IPS-20b (cell line): ENCODE results near the gene TELO2.
A peak's percentile ranks its signal among the peaks of the same experiment; 100 is the strongest.

Experiments
- H3K27ac ChIP-seq: one replicate; pipeline ENCODE4 v1.5.1; 2013; ENCODE audit warnings: low read length
- H3K27me3 ChIP-seq: 2 replicates; pipeline ENCODE4 v1.6.1; 2013; ENCODE audit warnings: mild to moderate bottlenecking, low read length, inconsistent platforms; ENCODE audit not compliant: insufficient read depth
- H3K36me3 ChIP-seq: 2 replicates; pipeline ENCODE4 v1.6.1; 2013; ENCODE audit warnings: low read depth, mild to moderate bottlenecking, inconsistent platforms, low read length, moderate library complexity; ENCODE audit not compliant: insufficient read depth
- H3K4me1 ChIP-seq: 2 replicates; pipeline ENCODE4 v1.6.1; 2013; ENCODE audit warnings: mild to moderate bottlenecking, control low read depth, inconsistent platforms, low read length, moderate library complexity; ENCODE audit not compliant: insufficient read depth
- H3K4me3 ChIP-seq: 2 replicates; pipeline ENCODE4 v1.5.1; 2013; ENCODE audit warnings: mild to moderate bottlenecking, low read length, inconsistent platforms
- H3K9ac ChIP-seq: 2 replicates; pipeline ENCODE4 v1.6.1; 2013; ENCODE audit warnings: low read depth, mild to moderate bottlenecking, inconsistent platforms, low read length, moderate library complexity
- H3K9me3 ChIP-seq: 2 replicates; pipeline ENCODE4 v1.6.1; 2013; ENCODE audit warnings: mild to moderate bottlenecking, low read depth, low read length, inconsistent platforms; ENCODE audit not compliant: insufficient read depth

Gene TELO2

DNA sequence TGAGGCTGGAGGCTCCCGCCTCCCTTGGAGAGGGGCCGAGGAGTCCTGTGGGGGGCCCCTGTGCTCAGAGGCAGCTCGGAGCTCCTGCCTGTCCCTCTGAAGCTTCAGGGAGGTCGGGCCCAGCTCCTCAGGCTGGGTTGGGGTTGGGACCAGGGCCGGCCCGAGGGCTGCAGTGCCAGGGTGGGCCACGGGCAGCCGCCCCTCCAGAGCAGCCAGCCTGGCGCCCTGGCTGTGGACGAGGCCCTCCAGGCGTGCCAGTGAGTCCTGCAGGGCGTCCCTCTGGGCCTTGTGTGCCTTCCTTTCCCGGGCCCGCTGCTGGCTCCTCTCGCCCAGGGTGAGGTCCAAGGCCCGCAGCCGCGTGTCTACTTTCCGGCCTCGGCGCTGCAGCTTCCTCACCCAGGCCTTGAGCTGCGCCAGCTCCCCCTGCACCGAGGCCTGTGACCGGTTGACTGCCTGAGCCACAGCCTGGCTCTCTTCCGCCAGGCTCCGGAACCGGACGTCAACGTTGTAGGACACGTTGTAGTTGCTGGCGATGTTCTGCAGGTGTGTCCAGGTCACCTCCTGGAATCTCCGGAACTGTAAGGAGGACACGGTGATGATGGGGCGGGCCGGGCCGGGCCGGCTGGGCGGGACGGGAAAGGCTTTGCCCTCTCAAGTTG is 5.6 kb upstream of the TELO2 start:
- Histone ChIP-seq H3K9ac (no peak overlapping the region), H3K4me3 (no peak overlapping the region), H3K4me1 (peaks cover under 1% of the 10 kb centered on the region; the same call in 1 of the 2 replicates)

DNA sequence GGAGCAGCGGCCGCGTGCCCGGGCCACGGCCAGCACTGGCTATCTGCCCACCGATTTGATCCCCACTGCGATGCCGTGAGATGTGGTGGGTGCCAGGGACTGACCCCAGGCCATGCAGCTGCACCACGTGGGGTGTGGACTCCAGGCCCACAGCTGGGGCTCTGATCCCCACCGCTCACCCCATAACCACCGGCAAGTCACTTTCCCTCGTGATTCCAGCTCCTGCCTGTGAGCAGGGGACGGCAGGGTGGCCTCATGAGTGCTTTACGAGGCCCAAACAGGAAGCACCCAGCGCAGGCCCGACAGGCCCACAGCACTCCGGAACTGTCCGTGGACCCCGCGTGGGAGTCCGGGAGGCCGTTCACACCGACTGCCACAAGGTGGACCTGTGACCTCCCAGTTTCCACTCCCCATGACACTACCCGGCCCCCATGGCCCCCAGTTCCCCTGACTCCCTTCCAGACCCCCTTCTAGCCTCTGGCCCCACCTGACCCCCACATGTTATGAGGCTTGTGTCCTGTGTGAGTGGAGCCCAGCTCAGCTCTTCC is 5.0 kb upstream of the TELO2 start:
- H3K27ac ChIP-seq, result no peak overlapping the region
- H3K27me3 ChIP-seq, result peaks cover 10% of the 10 kb centered on the region
- H3K36me3 ChIP-seq, result no peaks in the 10 kb centered on the region
- no peak overlapping the region for H3K4me3 ChIP-seq
- H3K9ac ChIP-seq, result no peak overlapping the region
- peaks cover 4% of the 10 kb centered on the region; the same call in 1 of the 2 replicates for H3K4me1 ChIP-seq
- no peaks in the 10 kb centered on the region for H3K9me3 ChIP-seq

More for the DNA sequence above, 5.6 kb upstream of the TELO2 start:
- peaks cover 10% of the 10 kb centered on the region for H3K27me3 ChIP-seq
- no peak overlapping the region for H3K27ac ChIP-seq
- no peaks in the 10 kb centered on the region for H3K9me3 ChIP-seq
- no peaks in the 10 kb centered on the region for H3K36me3 ChIP-seq

DNA sequence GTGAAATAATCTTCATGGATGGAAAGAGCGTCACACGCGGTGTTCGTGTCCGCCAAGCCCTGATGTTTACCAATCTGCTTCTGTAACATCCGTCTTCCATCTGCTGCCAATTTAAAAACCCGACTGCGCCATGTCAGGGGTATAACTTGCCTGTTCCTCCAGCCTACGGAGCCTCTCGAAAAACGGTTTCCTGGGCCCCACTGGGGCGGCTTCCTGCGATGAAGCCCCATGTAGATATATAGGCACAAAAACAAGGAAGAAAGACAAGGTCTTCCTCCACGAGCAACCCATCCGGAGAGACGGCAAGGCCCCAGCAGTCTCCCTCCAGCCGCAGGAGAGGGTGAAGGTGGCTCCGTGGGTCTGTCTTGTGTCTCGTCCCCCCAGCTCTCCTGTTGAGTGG is 4.5 kb upstream of the TELO2 start, which contains the start of gene PTX4:
Gene PTX4 (minus strand): TSS at position 326 of the 400 bp plus-strand sequence. CDS start 35 bp downstream, at position 291.
- Histone ChIP-seq H3K27me3 (peaks cover 7% of the 10 kb centered on the region), H3K9ac (no peak within 1 kb of the TSS)

DNA sequence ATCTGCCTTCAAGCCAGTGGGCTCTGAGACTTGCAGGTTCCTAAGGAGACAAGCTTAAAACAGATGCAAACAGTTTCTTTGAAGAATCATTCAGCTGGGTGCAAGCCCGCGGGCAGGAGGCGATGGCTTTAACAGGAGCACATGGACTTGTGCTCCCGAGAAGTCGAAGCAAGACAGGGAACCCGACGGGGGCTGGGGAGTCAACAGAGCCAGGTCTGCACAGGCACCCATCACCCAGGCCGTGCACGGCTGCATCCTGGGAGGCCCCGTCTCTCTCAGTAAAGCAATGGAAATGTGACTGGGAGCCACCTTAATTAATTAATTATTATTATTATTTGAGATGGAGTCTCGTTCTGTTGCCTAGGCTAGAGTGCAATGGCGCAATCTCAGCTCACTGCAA is 4.1 kb upstream of the TELO2 start:
- H3K4me1 ChIP-seq, result peaks cover 4% of the 10 kb centered on the region; the same call in 1 of the 2 replicates
- no peak overlapping the region for H3K9ac ChIP-seq
- peaks cover 2% of the 10 kb centered on the region; the same call in 1 of the 2 replicates for H3K27me3 ChIP-seq
- H3K9me3 ChIP-seq, result no peaks in the 10 kb centered on the region
- no peak overlapping the region for H3K4me3 ChIP-seq
- H3K27ac ChIP-seq, result no peak overlapping the region
- no peaks in the 10 kb centered on the region for H3K36me3 ChIP-seq

More for the DNA sequence above, 4.5 kb upstream of the TELO2 start, which contains the start of gene PTX4:
- peaks cover 4% of the 10 kb centered on the region; the same call in 1 of the 2 replicates for H3K4me1 ChIP-seq
- no peak within 1 kb of the TSS for H3K4me3 ChIP-seq
- H3K36me3 ChIP-seq, result no peaks in the 10 kb centered on the region
- no peaks in the 10 kb centered on the region for H3K9me3 ChIP-seq
- no peak within 1 kb of the TSS for H3K27ac ChIP-seq

DNA sequence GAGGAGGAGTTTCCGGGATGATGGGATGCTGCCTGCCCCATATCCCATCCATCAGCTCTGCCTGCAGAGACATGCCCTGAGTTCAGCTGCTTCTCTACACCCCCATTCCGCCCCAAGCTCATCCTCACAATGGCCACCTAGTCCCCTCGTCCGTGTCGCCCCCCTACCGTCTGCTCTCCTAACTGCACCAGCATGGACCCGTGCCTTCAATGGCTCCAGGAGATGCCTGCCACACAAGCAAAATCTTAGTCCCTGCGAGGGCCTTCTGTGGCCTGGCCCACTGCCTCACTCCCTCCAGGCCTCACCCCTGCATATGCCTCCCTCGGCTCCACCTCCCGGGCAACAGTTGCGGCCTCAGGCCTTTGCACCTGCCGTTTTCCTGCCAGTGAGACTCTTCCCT is 1.8 kb upstream of the TELO2 start:
- no peak overlapping the region for H3K4me3 ChIP-seq
- H3K27ac ChIP-seq, result no peak overlapping the region
- peaks cover 10% of the 10 kb centered on the region for H3K36me3 ChIP-seq
- H3K4me1 ChIP-seq, result peaks cover 4% of the 10 kb centered on the region; the same call in 1 of the 2 replicates
- H3K9me3 ChIP-seq, result no peaks in the 10 kb centered on the region
- H3K9ac ChIP-seq, result no peak overlapping the region
- no peaks in the 10 kb centered on the region for H3K27me3 ChIP-seq

DNA sequence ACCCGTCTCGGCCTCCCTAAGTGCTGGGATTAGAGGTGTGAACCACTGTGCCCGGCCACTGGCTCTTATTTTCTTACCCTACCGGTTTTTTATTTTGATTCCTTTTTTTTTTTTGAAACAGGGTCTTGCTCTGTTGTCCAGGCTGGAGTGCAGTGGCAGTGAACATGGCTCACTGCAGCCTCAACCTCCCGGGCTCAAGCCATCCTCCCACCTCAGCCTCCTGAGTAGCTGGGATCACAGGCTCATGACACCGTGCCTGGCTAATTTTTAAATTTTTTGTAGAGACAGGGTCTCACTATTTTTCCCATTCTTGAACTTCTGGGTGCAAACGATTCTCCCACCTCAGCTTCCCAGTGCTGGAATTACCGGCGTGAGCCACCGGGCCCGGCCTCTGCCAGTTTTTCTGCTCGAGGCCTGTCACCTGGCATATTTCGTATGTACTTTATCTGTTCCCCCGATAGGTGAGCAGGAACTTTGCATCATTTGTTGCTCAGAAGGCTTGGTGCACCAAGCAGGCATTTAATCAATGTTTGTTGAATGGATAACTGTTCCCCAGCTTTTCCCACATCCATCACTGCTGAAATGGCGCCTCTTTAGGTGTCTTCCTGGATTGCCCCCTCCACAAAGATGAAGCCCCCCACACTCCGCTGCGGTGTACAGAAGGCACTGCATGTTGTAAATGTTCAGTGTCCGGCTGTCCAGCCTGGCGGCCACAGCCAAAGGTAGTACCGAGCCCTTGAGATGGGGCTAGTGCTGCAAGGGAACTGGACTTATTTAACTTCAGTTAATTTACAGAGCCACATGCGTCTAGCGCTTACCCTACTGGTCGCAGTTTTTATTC is 858 bp upstream of the TELO2 start:
- Histone ChIP-seq H3K9ac (peak overlapping the region; percentile 87; the same call in 1 of the 2 replicates), H3K27me3 (no peaks in the 10 kb centered on the region), H3K36me3 (peaks cover 20% of the 10 kb centered on the region), H3K27ac (no peak overlapping the region), H3K4me1 (peaks cover 4% of the 10 kb centered on the region; the same call in 1 of the 2 replicates), H3K4me3 (peak overlapping the region; percentile 84), H3K9me3 (no peaks in the 10 kb centered on the region)

DNA sequence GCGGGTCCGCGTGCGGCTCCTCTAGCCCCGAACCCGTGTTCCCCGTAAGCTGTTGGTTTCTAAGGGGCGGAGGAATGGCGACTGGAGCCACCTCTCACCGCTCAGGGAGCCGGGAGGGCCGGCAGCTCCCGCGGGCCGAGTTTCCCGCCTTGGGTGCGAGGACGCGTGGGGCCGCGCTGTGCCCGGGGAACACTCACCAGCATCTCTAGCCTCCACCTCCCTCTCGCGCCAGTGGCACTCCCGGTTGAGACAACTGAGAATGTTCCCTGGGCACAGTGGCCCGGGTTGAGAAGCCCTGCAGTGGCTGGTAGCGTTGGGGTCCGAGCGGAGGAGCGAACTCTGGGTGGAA is 560 bp downstream of the TELO2 start:
- Histone ChIP-seq H3K4me3 (peak overlapping the region; percentile 84), H3K4me1 (peaks cover 4% of the 10 kb centered on the region; the same call in 1 of the 2 replicates), H3K9ac (peak overlapping the region; percentile 87), H3K9me3 (no peaks in the 10 kb centered on the region), H3K27ac (peak overlapping the region; percentile 65), H3K36me3 (peaks cover 28% of the 10 kb centered on the region), H3K27me3 (no peaks in the 10 kb centered on the region)

DNA sequence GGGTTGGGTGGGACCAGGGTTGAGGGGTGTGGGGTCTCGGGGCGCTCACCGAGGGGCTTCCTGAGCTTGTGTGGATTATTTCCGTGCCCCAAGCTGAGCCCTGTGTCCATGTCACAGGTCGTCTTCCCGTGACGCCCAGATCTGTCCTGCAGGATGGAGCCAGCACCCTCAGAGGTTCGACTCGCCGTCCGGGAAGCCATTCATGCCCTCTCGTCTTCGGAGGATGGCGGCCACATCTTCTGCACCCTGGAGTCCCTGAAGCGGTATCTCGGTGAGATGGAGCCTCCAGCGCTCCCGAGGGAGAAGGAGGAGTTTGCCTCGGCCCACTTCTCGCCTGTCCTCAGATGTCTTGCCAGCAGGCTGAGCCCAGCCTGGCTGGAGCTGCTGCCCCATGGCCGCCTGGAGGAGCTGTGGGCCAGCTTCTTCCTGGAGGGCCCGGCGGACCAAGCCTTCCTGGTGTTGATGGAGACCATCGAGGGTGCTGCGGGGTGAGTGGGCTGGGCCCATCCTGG is 1.0 kb downstream of the TELO2 start:
- Histone ChIP-seq H3K9me3 (no peaks in the 10 kb centered on the region), H3K27ac (no peak overlapping the region), H3K4me3 (peak overlapping the region; percentile 84)

DNA sequence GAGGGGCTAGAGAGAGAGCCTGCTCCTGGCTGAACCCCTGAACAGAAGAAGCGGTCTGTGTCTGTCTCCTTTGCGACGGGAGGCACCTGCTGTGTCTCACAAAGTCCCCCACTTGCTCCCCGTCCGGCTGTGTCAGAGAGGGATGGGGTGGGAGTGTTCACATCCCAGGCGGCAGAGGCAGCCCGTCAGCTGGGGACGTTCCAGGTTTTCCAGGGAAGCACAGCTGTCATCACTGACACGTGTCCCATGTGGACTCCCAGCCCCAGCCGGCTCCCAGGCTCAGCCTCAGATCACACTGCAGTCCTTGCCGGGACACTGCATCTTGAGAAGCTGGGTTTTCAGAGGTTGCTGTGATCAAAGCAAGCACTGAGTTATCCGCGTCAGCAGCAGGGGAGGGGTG is 1.6 kb downstream of the TELO2 start:
- H3K9ac ChIP-seq, result no peak overlapping the region
- no peaks in the 10 kb centered on the region for H3K9me3 ChIP-seq
- H3K4me1 ChIP-seq, result peaks cover 4% of the 10 kb centered on the region; the same call in 1 of the 2 replicates
- H3K27ac ChIP-seq, result no peak overlapping the region
- H3K27me3 ChIP-seq, result no peaks in the 10 kb centered on the region
- no peak overlapping the region for H3K4me3 ChIP-seq
- H3K36me3 ChIP-seq, result peaks cover 36% of the 10 kb centered on the region

More for the DNA sequence above, 1.0 kb downstream of the TELO2 start:
- Histone ChIP-seq H3K27me3 (no peaks in the 10 kb centered on the region), H3K4me1 (peaks cover 4% of the 10 kb centered on the region; the same call in 1 of the 2 replicates), H3K9ac (peak overlapping the region; percentile 87), H3K36me3 (peaks cover 32% of the 10 kb centered on the region)

DNA sequence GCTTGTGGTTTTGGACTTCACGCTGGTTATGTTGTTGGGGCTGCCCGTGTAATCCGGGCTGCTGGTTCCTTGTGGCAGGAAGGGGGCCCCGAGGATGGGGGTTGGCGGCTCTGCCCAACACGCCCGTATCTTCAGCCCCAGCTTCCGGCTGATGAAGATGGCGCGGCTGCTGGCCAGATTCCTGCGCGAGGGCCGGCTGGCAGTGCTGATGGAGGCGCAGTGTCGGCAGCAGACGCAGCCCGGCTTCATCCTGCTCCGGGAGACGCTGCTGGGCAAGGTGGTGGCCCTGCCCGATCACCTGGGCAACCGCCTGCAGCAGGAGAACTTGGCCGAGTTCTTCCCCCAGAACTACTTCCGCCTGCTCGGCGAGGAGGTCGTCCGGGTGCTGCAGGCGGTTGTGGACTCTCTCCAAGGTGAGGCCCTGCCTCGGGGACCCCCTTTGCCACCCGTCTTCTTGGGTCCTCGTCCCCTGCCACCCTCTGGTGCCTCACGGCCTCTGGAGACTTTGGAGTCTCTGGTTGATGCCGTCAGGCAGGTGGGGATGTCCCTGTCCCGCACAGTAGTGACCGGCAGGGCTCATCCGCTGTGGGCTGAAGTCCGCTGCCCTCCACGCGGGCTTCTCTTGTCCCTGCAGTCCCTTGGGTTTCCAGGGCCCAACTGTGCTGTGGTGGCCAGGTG is 2.2 kb downstream of the TELO2 start:
- H3K27me3 ChIP-seq, result no peaks in the 10 kb centered on the region
- no peak overlapping the region for H3K27ac ChIP-seq
- no peaks in the 10 kb centered on the region for H3K9me3 ChIP-seq
- H3K36me3 ChIP-seq, result peaks cover 42% of the 10 kb centered on the region
- peaks cover 4% of the 10 kb centered on the region; the same call in 1 of the 2 replicates for H3K4me1 ChIP-seq
- no peak overlapping the region for H3K9ac ChIP-seq
- H3K4me3 ChIP-seq, result no peak overlapping the region

DNA sequence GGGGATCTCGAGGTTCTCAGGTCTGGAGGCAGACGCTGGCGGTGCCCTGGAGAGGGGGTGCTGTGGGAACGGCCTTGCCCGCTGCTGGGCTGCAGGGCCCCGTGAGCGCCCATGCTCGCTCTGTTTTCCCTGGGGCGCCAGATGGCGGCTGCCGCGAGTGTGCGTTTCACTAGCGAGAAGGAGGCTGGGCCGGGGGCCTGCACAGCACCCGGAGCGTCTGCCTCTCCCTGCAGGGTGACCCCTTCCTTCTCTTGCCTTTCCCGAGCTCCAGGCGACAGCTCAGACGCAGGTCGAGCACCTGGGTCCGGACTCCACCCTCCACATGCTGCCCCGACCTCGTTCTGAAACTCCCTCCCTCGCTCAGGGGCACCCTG is 2.7 kb downstream of the TELO2 start:
- H3K27me3 ChIP-seq, result no peaks in the 10 kb centered on the region
- H3K36me3 ChIP-seq, result peaks cover 45% of the 10 kb centered on the region
- H3K4me3 ChIP-seq, result no peak overlapping the region
- H3K27ac ChIP-seq, result no peak overlapping the region
- no peaks in the 10 kb centered on the region for H3K9me3 ChIP-seq
- peaks cover 4% of the 10 kb centered on the region; the same call in 1 of the 2 replicates for H3K4me1 ChIP-seq
- no peak overlapping the region for H3K9ac ChIP-seq
